Pancreas (tissue), 10 donors: ENCODE measurements around the gene MAPK4. TPM values are rescaled to one million over a fixed set of nuclear protein-coding genes. Genes with fewer than 3 reads are reported as not detected.

Experiments used
- ATAC-seq, 4 donors: fragments of 200-7000 bp; cut with Tn5 transposase; one replicate each; pipeline versions ENCODE4 v1.8.0 to v1.9.1; 2020; ENCODE audit warnings: mild to moderate bottlenecking in 4 of 4, moderate library complexity in 4 of 4
- DNase-seq, 6 donors: peaks; one replicate each; pipeline ENCODE4 v3.0.0-alpha.2; 2020
- FAIRE-seq: peaks from 2 replicates; lab custom pipeline; 2012; peaks lifted over from hg19 to GRCh38; lab: Jason Lieb, UNC
- H3K27ac ChIP-seq, 4 donors: fragments of 200-600 bp; sonication (generic); 1 replicate in 3 of 4; 2 replicates in 1 of 4; pipeline versions ENCODE4 v1.5.0 to v1.8.0; 2020
- H3K27me3 ChIP-seq, 4 donors: fragments of 200-600 bp; one replicate each; pipeline ENCODE4 v1.8.0; 2021
- H3K36me3 ChIP-seq, 3 donors: fragments of 200-600 bp; sonication (generic) in 1 of 3; one replicate each; pipeline versions ENCODE4 v1.5.0 to v1.8.0; 2020 to 2021
- H3K4me1 ChIP-seq, 3 donors: fragments of 200-600 bp; one replicate each; pipeline ENCODE4 v1.8.0; 2021
- H3K4me3 ChIP-seq, 4 donors: fragments of 200-600 bp; sonication (generic) in 2 of 4; one replicate each; pipeline versions ENCODE4 v1.5.0 to v1.8.0; 2020 to 2021
- H3K9me3 ChIP-seq, 4 donors: fragments of 200-600 bp; one replicate each; pipeline ENCODE4 v1.8.0; 2021
- CTCF ChIP-seq, 4 donors: fragments of 200-600 bp; sonication (generic) in 3 of 4; IDR thresholded peaks; one replicate each; pipeline versions ENCODE4 v1.5.0 to v1.8.0; 2021; ENCODE audit warnings: antibody characterized with exemption in 4 of 4
- WGBS, 2 donors: extraction: QIAGEN DNeasy Blood & Tissue Kit; methylation state at CpG; one replicate each; pipeline ENCODE4 v1.1.7; 2013; 5-methylcytosine and 5-hydroxymethylcytosine counted together
- intact Hi-C, 3 donors: fragments of 100-400 bp; cut with DNase I; formaldehyde crosslinking; loops; one replicate each; pipeline versions ENCODE4 v1.11.1 to v1.14.2; 2022
- polyA plus RNA-seq, 2 donors: library from polyadenylated mRNA; stranded (reverse); fragments of 200-250 nt; gene quantifications; one replicate each; pipeline ENCODE4 v1.2.3, GENCODE V29; 2013
- total RNA-seq, 6 donors: library from RNA; stranded (reverse); fragmentation: NEBNext Ultra II Directional in 4 of 6; extraction: Animal tissue kit (Norgen Biotek cat#: 25700) in 4 of 6; gene quantifications; one replicate each; pipeline versions ENCODE4 v1.2.1 to v1.2.4, GENCODE V29; 2021 to 2023
- donor health status: healthy with polysubstance abuse.
- donor health status: DM: no; HTN: no; CAD: no; lungs with moderate emphysema.
- donor health status: DM: no; HTN: no; CAD: no.
- donor health status: control.
- donor health status: control.
- donor health status: Bipolar disorder and iron deficiency.
- donor health status: DM: yes; HTN: yes; CAD: no.
- donor health status: DM: no; HTN: no; CAD: no.
- donor health status: DM: no; HTN: no; CAD: no.
- donor health status: DM: yes; HTN: yes; CAD: no.

MAPK4 gene
- total and polyA plus RNA-seq, 8 donors: 0.46 to 2.5 (median 0.80) TPM

- Histone ChIP-seq H3K27me3 (no peaks in the 10 kb centered on the region), H3K9me3 (no peaks in the 10 kb centered on the region), H3K27ac (no peak overlapping the region), H3K4me1 (no peaks in the 10 kb centered on the region), H3K36me3 (no peaks in the 10 kb centered on the region), H3K4me3 (no peak overlapping the region)
- FAIRE-seq (no peak), ATAC-seq (no peak), DNase-seq (no peak)
- intact Hi-C loops: no loop called here
- 80 to 91% methylated on average over 2 of the region's 2 CpGs for WGBS, 2 donors
- TF ChIP-seq CTCF (IDR thresholded peaks at IDR 0.05): no peak
These were observed 157.7 kb downstream of the MAPK4 start for GRCh38 chr18:50717563-50717962.

- no peaks in the 10 kb centered on the region for H3K27me3 ChIP-seq
- no peak overlapping the region for H3K27ac ChIP-seq
- no peaks in the 10 kb centered on the region for H3K36me3 ChIP-seq
- H3K4me3 ChIP-seq: no peak overlapping the region
- FAIRE-seq (no peak), ATAC-seq (no peak), DNase-seq (no peak)
- intact Hi-C loops: no loop called here
- WGBS, 2 donors: 80 to 84% methylated on average over 11 of the region's 11 CpGs
- TF ChIP-seq CTCF (IDR thresholded peaks at IDR 0.05): no peak
- H3K9me3 ChIP-seq: no peaks in the 10 kb centered on the region
- no peaks in the 10 kb centered on the region for H3K4me1 ChIP-seq
These were observed 159.8 kb downstream of the MAPK4 start for GRCh38 chr18:50719471-50720324.

GRCh38 chr18:50720325-50720674, 160.4 kb downstream of the MAPK4 start:
- Histone ChIP-seq H3K9me3 (no peaks in the 10 kb centered on the region), H3K4me1 (no peaks in the 10 kb centered on the region), H3K27ac (no peak overlapping the region), H3K4me3 (no peak overlapping the region), H3K36me3 (no peaks in the 10 kb centered on the region), H3K27me3 (no peaks in the 10 kb centered on the region)
- ATAC-seq (no peak), FAIRE-seq (no peak), DNase-seq (no peak)
- TF ChIP-seq CTCF (IDR thresholded peaks at IDR 0.05): no peak
- 83 to 91% methylated on average over 4 of the region's 4 CpGs for WGBS, 2 donors
- intact Hi-C loops: no loop called here

GRCh38 chr18:50721006-50721405, 161.1 kb downstream of the MAPK4 start:
- Histone ChIP-seq H3K4me3 (no peak overlapping the region), H3K36me3 (no peaks in the 10 kb centered on the region), H3K27ac (no peak overlapping the region), H3K4me1 (no peaks in the 10 kb centered on the region), H3K9me3 (no peaks in the 10 kb centered on the region), H3K27me3 (no peaks in the 10 kb centered on the region)
- TF ChIP-seq CTCF (IDR thresholded peaks at IDR 0.05): no peak
- intact Hi-C loops: no loop called here
- no peak for DNase-seq
- 91% methylated on average over 4 of the region's 4 CpGs for WGBS, 2 donors
- ATAC-seq: no peak
- FAIRE-seq: no peak

- Histone ChIP-seq H3K36me3 (no peaks in the 10 kb centered on the region), H3K27ac (no peak overlapping the region), H3K4me3 (no peak overlapping the region), H3K4me1 (no peaks in the 10 kb centered on the region), H3K27me3 (no peaks in the 10 kb centered on the region), H3K9me3 (no peaks in the 10 kb centered on the region)
- ATAC-seq (no peak), FAIRE-seq (no peak), DNase-seq (no peak)
- intact Hi-C loops: no loop called here
- TF ChIP-seq CTCF (IDR thresholded peaks at IDR 0.05): no peak
- 93% methylated on average over 4 of the region's 4 CpGs for WGBS, 2 donors
These were observed 161.7 kb downstream of the MAPK4 start for GRCh38 chr18:50721451-50722120.
